Measurements from ENCODE around the gene EXOC1. TPM values are rescaled to one million over a fixed set of nuclear protein-coding genes. Genes with fewer than 3 reads are reported as not detected.
A peak's percentile ranks its signal among the peaks of the same experiment; 100 is the strongest.

EXOC1 gene
- total RNA-seq, 1 donor from 2014 or later: 33.3 TPM

DNA sequence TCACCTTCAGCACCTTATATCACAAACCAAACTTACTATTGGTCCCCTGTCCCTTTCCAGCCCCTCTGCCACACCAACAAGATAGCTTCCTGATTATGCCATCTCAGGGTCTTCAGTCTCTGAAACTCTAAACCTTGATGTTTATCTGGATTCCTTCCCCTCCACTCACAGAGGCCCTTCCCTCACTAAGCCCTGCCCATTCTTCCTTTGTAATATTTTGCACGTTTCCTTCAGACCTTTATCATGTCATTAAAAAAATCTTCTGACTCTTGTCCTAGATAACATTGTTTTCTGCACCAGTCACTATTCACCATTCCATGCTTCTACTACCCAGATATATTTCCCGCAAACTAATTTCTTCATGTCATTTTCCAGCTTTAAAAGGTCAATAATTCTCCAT is 77.6 kb downstream of the EXOC1 start:
- Mint-ChIP-seq H3K27ac (ENCODE audit: unreplicated experiment) (no peak overlapping the region), H3K27me3 (ENCODE audit: low read depth, unreplicated experiment) (no peaks in the 10 kb centered on the region), H3K9me3 (ENCODE audit: unreplicated experiment) (peaks cover 8% of the 10 kb centered on the region), H3K36me3 (ENCODE audit: low read depth, unreplicated experiment) (no peaks in the 10 kb centered on the region), H3K4me3 (ENCODE audit: unreplicated experiment) (no peak overlapping the region), H3K4me1 (ENCODE audit: low read depth, unreplicated experiment) (peaks cover 9% of the 10 kb centered on the region)
- FAIRE-seq (no peak), DNase-seq (ENCODE audit: low read depth) (no peak)
- Histone ChIP-seq H3K4me3 (ENCODE audit: insufficient read depth, low read depth, low read length) (no peak overlapping the region), H3K27ac (ENCODE audit: low read depth, low read length) (no peak overlapping the region), H3K4me2 (ENCODE audit: low read length) (no peak overlapping the region), H3K27me3 (ENCODE audit: insufficient read depth, low read length) (no peaks in the 10 kb centered on the region), H3K4me1 (ENCODE audit: insufficient read depth, low read length) (no peaks in the 10 kb centered on the region), H3K79me2 (ENCODE audit: insufficient read depth, low read length) (no peaks in the 10 kb centered on the region), H3K36me3 (ENCODE audit: insufficient read depth, low read length) (no peaks in the 10 kb centered on the region), H2AFZ (ENCODE audit: low read depth, low read length) (no peak overlapping the region), H4K20me1 (ENCODE audit: insufficient read depth, low read length) (no peaks in the 10 kb centered on the region), H3K9me3 (ENCODE audit: insufficient read depth, low read depth, low read length) (no peaks in the 10 kb centered on the region), H3K9ac (ENCODE audit: low read length) (no peak overlapping the region)
- TF ChIP-seq EZH2 (IDR thresholded peaks at IDR 0.05; ENCODE audit: insufficient read depth, low read length) (no peak), CTCF (IDR thresholded peaks at IDR 0.05; ENCODE audit: insufficient read depth, low read depth, low read length) (no peak)

GRCh38 chr4:55931833-55932232 is 78.4 kb downstream of the EXOC1 start:
- no peak overlapping the region for H3K27ac ChIP-seq (ENCODE audit: low read depth, low read length)
- H3K79me2 ChIP-seq (ENCODE audit: insufficient read depth, low read length): no peaks in the 10 kb centered on the region
- H3K4me3 Mint-ChIP-seq (ENCODE audit: unreplicated experiment): no peak overlapping the region
- TF ChIP-seq EZH2 (IDR thresholded peaks at IDR 0.05; ENCODE audit: insufficient read depth, low read length) (no peak), CTCF (IDR thresholded peaks at IDR 0.05; ENCODE audit: insufficient read depth, low read depth, low read length) (no peak)
- H3K4me3 ChIP-seq (ENCODE audit: insufficient read depth, low read depth, low read length): no peak overlapping the region
- no peaks in the 10 kb centered on the region for H3K36me3 ChIP-seq (ENCODE audit: insufficient read depth, low read length)
- H4K20me1 ChIP-seq (ENCODE audit: insufficient read depth, low read length): no peaks in the 10 kb centered on the region
- H3K36me3 Mint-ChIP-seq (ENCODE audit: low read depth, unreplicated experiment): no peaks in the 10 kb centered on the region
- H3K9ac ChIP-seq (ENCODE audit: low read length): no peak overlapping the region
- FAIRE-seq (peak; percentile 20), DNase-seq (ENCODE audit: low read depth) (peak; percentile 41)
- peaks cover 9% of the 10 kb centered on the region for H3K4me1 Mint-ChIP-seq (ENCODE audit: low read depth, unreplicated experiment)
- H3K4me1 ChIP-seq (ENCODE audit: insufficient read depth, low read length): no peaks in the 10 kb centered on the region
- no peak overlapping the region for H2AFZ ChIP-seq (ENCODE audit: low read depth, low read length)
- peak overlapping the region; percentile 29 for H3K4me2 ChIP-seq (ENCODE audit: low read length)
- no peaks in the 10 kb centered on the region for H3K9me3 ChIP-seq (ENCODE audit: insufficient read depth, low read depth, low read length)
- no peaks in the 10 kb centered on the region for H3K27me3 ChIP-seq (ENCODE audit: insufficient read depth, low read length)
- H3K9me3 Mint-ChIP-seq (ENCODE audit: unreplicated experiment): peaks cover 12% of the 10 kb centered on the region
- H3K27me3 Mint-ChIP-seq (ENCODE audit: low read depth, unreplicated experiment): no peaks in the 10 kb centered on the region
- H3K27ac Mint-ChIP-seq (ENCODE audit: unreplicated experiment): no peak overlapping the region

DNA sequence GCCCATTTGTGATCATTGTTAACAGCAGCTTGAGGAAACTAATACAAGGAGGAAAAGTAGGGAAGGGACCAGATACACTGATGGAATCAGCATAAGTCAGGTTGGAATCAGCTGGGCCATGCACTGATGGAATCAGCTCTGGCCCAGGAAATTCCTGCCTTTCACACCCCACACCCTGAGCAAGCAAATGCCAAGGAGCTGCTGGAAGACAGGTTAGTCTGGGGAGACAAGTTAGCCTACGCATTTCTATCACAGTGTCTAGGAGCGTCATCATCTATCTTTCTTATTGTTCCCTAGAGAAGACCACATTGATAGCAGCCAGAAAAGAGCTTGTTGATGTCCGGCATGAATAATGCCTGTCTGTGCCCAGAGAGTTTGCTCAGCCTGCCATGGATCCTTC is 79.1 kb downstream of the EXOC1 start:
- Histone ChIP-seq H3K79me2 (ENCODE audit: insufficient read depth, low read length) (no peaks in the 10 kb centered on the region), H4K20me1 (ENCODE audit: insufficient read depth, low read length) (no peaks in the 10 kb centered on the region), H3K27ac (ENCODE audit: low read depth, low read length) (no peak overlapping the region), H3K27me3 (ENCODE audit: insufficient read depth, low read length) (no peaks in the 10 kb centered on the region), H3K9ac (ENCODE audit: low read length) (no peak overlapping the region), H3K36me3 (ENCODE audit: insufficient read depth, low read length) (no peaks in the 10 kb centered on the region), H3K9me3 (ENCODE audit: insufficient read depth, low read depth, low read length) (no peaks in the 10 kb centered on the region), H3K4me1 (ENCODE audit: insufficient read depth, low read length) (no peaks in the 10 kb centered on the region), H2AFZ (ENCODE audit: low read depth, low read length) (no peak overlapping the region), H3K4me3 (ENCODE audit: insufficient read depth, low read depth, low read length) (no peak overlapping the region), H3K4me2 (ENCODE audit: low read length) (no peak overlapping the region)
- Mint-ChIP-seq H3K9me3 (ENCODE audit: unreplicated experiment) (peaks cover 14% of the 10 kb centered on the region), H3K27me3 (ENCODE audit: low read depth, unreplicated experiment) (no peaks in the 10 kb centered on the region), H3K4me1 (ENCODE audit: low read depth, unreplicated experiment) (peaks cover 7% of the 10 kb centered on the region), H3K4me3 (ENCODE audit: unreplicated experiment) (no peak overlapping the region), H3K27ac (ENCODE audit: unreplicated experiment) (no peak overlapping the region), H3K36me3 (ENCODE audit: low read depth, unreplicated experiment) (no peaks in the 10 kb centered on the region)
- TF ChIP-seq CTCF (IDR thresholded peaks at IDR 0.05; ENCODE audit: insufficient read depth, low read depth, low read length) (no peak), EZH2 (IDR thresholded peaks at IDR 0.05; ENCODE audit: insufficient read depth, low read length) (no peak)
- DNase-seq (ENCODE audit: low read depth): no peak
- no peak for FAIRE-seq
